Liver (tissue), 3 donors: ENCODE data around the gene UBE2E2.

Experiments
- ATF3 ChIP-seq: IDR thresholded peaks from 2 replicates; pipeline ENCODE4 v1.6.1; 2016; ENCODE audit warnings: antibody characterized with exemption
- CTCF ChIP-seq: fragments of 150-350 bp; IDR thresholded peaks from 2 replicates; pipeline ENCODE4 v1.5.1; 2017; ENCODE audit warnings: improper control_type of control experiment, low read depth, low read length; ENCODE audit not compliant: missing input control
- EGR1 ChIP-seq, 2 donors: IDR thresholded peaks; 2 replicates each; pipeline ENCODE4 v1.6.1; 2016 to 2018; ENCODE audit warnings: antibody characterized with exemption in 2 of 2, low read depth in 2 of 2
- FOXA1 ChIP-seq: IDR thresholded peaks from 2 replicates; pipeline ENCODE4 v1.6.1; 2016; ENCODE audit warnings: antibody characterized with exemption
- GABPA ChIP-seq, 2 donors: IDR thresholded peaks in 1 of 2; conservative IDR thresholded peaks in 1 of 2; 2 replicates each; pipeline ENCODE4 v1.6.1; 2016; ENCODE audit warnings: antibody characterized with exemption in 2 of 2, mild to moderate bottlenecking in 1 of 2, moderate library complexity in 1 of 2
- JUND ChIP-seq, 2 donors: IDR thresholded peaks; 2 replicates each; pipeline ENCODE4 v1.6.1; 2016; ENCODE audit warnings: antibody characterized with exemption in 2 of 2
- MAX ChIP-seq: IDR thresholded peaks from 2 replicates; pipeline ENCODE4 v1.6.1; 2016; ENCODE audit warnings: antibody characterized with exemption
- RAD21 ChIP-seq, 2 donors: IDR thresholded peaks; 2 replicates each; pipeline ENCODE4 v1.6.1; 2016; ENCODE audit warnings: antibody characterized with exemption in 2 of 2, mild to moderate bottlenecking in 2 of 2
- REST ChIP-seq: IDR thresholded peaks from 2 replicates; pipeline ENCODE4 v1.6.1; 2016; ENCODE audit warnings: antibody characterized with exemption, mild to moderate bottlenecking
- RXRA ChIP-seq, 2 donors: IDR thresholded peaks; 2 replicates each; pipeline ENCODE4 v1.6.1; 2017 to 2018; ENCODE audit warnings: antibody characterized with exemption in 2 of 2, mild to moderate bottlenecking in 1 of 2
- SP1 ChIP-seq: IDR thresholded peaks from 2 replicates; pipeline ENCODE4 v1.6.1; 2018; ENCODE audit warnings: antibody characterized with exemption, mild to moderate bottlenecking
- TAF1 ChIP-seq: conservative IDR thresholded peaks from 2 replicates; pipeline ENCODE4 v1.6.1; 2016; ENCODE audit warnings: antibody characterized with exemption, mild to moderate bottlenecking
- YY1 ChIP-seq: IDR thresholded peaks from 2 replicates; pipeline ENCODE4 v1.6.1; 2016; ENCODE audit warnings: antibody characterized with exemption, mild to moderate bottlenecking
- TF ChIP-seq, protein P1 (sequence below): IDR thresholded peaks from 2 replicates; pipeline ENCODE4 v1.6.1; 2016; ENCODE audit warnings: antibody characterized with exemption
- donor health status: healthy.
- donor health status: healthy.

DNA sequence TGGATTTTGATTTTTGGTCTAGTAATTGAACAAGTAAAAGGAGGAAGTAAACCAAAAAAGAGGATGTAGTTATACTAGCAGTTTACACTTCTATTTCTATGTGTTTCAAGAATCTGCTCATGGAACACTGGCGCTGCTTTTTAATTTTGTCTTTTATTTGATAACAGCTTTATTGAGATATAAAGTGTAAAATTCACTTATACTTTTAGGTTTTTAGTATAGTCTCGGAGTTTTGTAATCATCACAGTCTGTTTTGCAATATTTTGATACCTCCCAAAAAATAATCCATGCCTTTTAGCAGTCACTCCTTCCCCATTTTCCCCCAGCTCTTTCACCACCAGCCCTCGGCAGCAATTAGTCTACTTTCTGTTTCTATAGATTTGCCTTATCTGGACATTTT is 18.0 kb downstream of the UBE2E2 start:
- TF ChIP-seq CTCF: no peak
- no peak for TF ChIP-seq RXRA (IDR thresholded peaks at IDR 0.05)
- no peak for TF ChIP-seq RAD21 (IDR thresholded peaks at IDR 0.05)
- TF ChIP-seq TAF1: no peak
- no peak for TF ChIP-seq SP1
- no peak for TF ChIP-seq MAX
- TF ChIP-seq, protein P1, sequence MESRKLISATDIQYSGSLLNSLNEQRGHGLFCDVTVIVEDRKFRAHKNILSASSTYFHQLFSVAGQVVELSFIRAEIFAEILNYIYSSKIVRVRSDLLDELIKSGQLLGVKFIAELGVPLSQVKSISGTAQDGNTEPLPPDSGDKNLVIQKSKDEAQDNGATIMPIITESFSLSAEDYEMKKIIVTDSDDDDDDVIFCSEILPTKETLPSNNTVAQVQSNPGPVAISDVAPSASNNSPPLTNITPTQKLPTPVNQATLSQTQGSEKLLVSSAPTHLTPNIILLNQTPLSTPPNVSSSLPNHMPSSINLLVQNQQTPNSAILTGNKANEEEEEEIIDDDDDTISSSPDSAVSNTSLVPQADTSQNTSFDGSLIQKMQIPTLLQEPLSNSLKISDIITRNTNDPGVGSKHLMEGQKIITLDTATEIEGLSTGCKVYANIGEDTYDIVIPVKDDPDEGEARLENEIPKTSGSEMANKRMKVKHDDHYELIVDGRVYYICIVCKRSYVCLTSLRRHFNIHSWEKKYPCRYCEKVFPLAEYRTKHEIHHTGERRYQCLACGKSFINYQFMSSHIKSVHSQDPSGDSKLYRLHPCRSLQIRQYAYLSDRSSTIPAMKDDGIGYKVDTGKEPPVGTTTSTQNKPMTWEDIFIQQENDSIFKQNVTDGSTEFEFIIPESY: no peak
- TF ChIP-seq YY1: no peak
- TF ChIP-seq JUND (IDR thresholded peaks at IDR 0.05): no peak
- TF ChIP-seq REST: no peak
- TF ChIP-seq FOXA1: no peak
- TF ChIP-seq EGR1 (IDR thresholded peaks at IDR 0.05; ENCODE audit: low read depth in 2 of 2): no peak
- TF ChIP-seq ATF3: no peak
- no peak for TF ChIP-seq GABPA (IDR thresholded peaks at IDR 0.05 in 1 of 2, conservative IDR thresholded peaks at IDR 0.05 in 1 of 2)
